NCI-H446 treated with DMSO at 0.1 percent for 48 hours (cell line): ENCODE measurements around the gene SYT1.
"Not testable (repeated sequence)": the region's sequence is repeated elsewhere in the genome, so short reads cannot be mapped to it uniquely, and the experiment has no call there.

Experiments
- DNase-seq: peaks from one replicate; lab custom pipeline; 2025; lab: John Stamatoyannopoulos, UW

The SYT1 gene

GRCh38 chr12:79143803-79144202, 279.2 kb downstream of the SYT1 start:
- no peak for DNase-seq

- DNase-seq: no peak
Measured at GRCh38 chr12:79151956-79152355, 287.4 kb downstream of the SYT1 start.

- no peak for DNase-seq
Measured at GRCh38 chr12:79155683-79156082, 291.1 kb downstream of the SYT1 start.

GRCh38 chr12:79156846-79157463, 292.4 kb downstream of the SYT1 start:
- no peak for DNase-seq

GRCh38 chr12:79161249-79161934, 296.8 kb downstream of the SYT1 start:
- DNase-seq: no peak

GRCh38 chr12:79162147-79162772, 297.7 kb downstream of the SYT1 start:
- DNase-seq: no peak

- DNase-seq: no peak
Measured at GRCh38 chr12:79162948-79163347, 298.4 kb downstream of the SYT1 start.

- DNase-seq: no peak
Measured at GRCh38 chr12:79164890-79165289, 300.3 kb downstream of the SYT1 start.

- no peak for DNase-seq
Measured at GRCh38 chr12:79168687-79169086, 304.1 kb downstream of the SYT1 start.

- DNase-seq: peak; percentile 76
Measured at GRCh38 chr12:79174626-79175025, 310.1 kb downstream of the SYT1 start.

- DNase-seq: no peak
Measured at GRCh38 chr12:79183003-79183402, 318.4 kb downstream of the SYT1 start.

GRCh38 chr12:79183926-79184325, 319.4 kb downstream of the SYT1 start:
- no peak for DNase-seq

- peak; percentile 32 for DNase-seq
Measured at GRCh38 chr12:79186506-79186905, 321.9 kb downstream of the SYT1 start.

- DNase-seq: peak; percentile 84
Measured at GRCh38 chr12:79187032-79187431, 322.5 kb downstream of the SYT1 start.

GRCh38 chr12:79191391-79191790, 326.8 kb downstream of the SYT1 start:
- no peak for DNase-seq

GRCh38 chr12:79194595-79194994, 330.0 kb downstream of the SYT1 start:
- DNase-seq: no peak

- no peak for DNase-seq
Measured at GRCh38 chr12:79199166-79199565, 334.6 kb downstream of the SYT1 start.

- peak; percentile 60 for DNase-seq
Measured at GRCh38 chr12:79200176-79200575, 335.6 kb downstream of the SYT1 start.

- DNase-seq: no peak
Measured at GRCh38 chr12:79203058-79203647, 338.6 kb downstream of the SYT1 start.

- DNase-seq: no peak
Measured at GRCh38 chr12:79206871-79207270, 342.3 kb downstream of the SYT1 start.

- DNase-seq: not testable (repeated sequence)
Measured at GRCh38 chr12:79210403-79210802, 345.8 kb downstream of the SYT1 start.

GRCh38 chr12:79217306-79217705, 352.7 kb downstream of the SYT1 start:
- DNase-seq: no peak

- no peak for DNase-seq
Measured at GRCh38 chr12:79223210-79223609, 358.6 kb downstream of the SYT1 start.
